Liver (tissue), 9 donors: ENCODE data around the gene GLT1D1. TPM values are rescaled to one million over a fixed set of nuclear protein-coding genes. Genes with fewer than 3 reads are reported as not detected.

ENCODE experiments used
- DNase-seq: peaks from one replicate; pipeline ENCODE4 v3.0.0-alpha.2; 2017; ENCODE audit warnings: low spot score
- H3K27ac ChIP-seq, 2 donors: one replicate each; pipeline ENCODE4 v1.7.0; 2013; ENCODE audit warnings: inconsistent platforms in 2 of 2, low read length in 2 of 2, control low read depth in 1 of 2, low read depth in 1 of 2, mild to moderate bottlenecking in 1 of 2
- H3K27me3 ChIP-seq, 4 donors: one replicate each; pipeline versions ENCODE4 v1.6.1 to v1.7.0; 2013; ENCODE audit warnings: low read length in 3 of 4, inconsistent platforms in 1 of 4, mild to moderate bottlenecking in 1 of 4, moderate library complexity in 1 of 4; ENCODE audit not compliant: control insufficient read depth in 4 of 4, insufficient read depth in 4 of 4
- H3K36me3 ChIP-seq, 4 donors: one replicate each; pipeline versions ENCODE4 v1.6.1 to v1.7.0; 2013; ENCODE audit warnings: low read length in 3 of 4, mild to moderate bottlenecking in 3 of 4, low read depth in 1 of 4, moderate library complexity in 1 of 4; ENCODE audit not compliant: control insufficient read depth in 4 of 4, insufficient read depth in 3 of 4
- H3K4me1 ChIP-seq, 4 donors: one replicate each; pipeline versions ENCODE4 v1.6.1 to v1.7.0; 2013; ENCODE audit warnings: low read length in 3 of 4, mild to moderate bottlenecking in 3 of 4, moderate library complexity in 1 of 4; ENCODE audit not compliant: control insufficient read depth in 4 of 4, insufficient read depth in 4 of 4
- H3K4me3 ChIP-seq, 3 donors: one replicate each; pipeline versions ENCODE4 v1.6.1 to v1.7.0; 2013; ENCODE audit warnings: low read length in 3 of 3, control low read depth in 1 of 3, low read depth in 1 of 3, mild to moderate bottlenecking in 1 of 3
- H3K9ac ChIP-seq, 2 donors: one replicate each; pipeline ENCODE4 v1.7.0; 2013; ENCODE audit warnings: low read length in 2 of 2, mild to moderate bottlenecking in 2 of 2, moderate library complexity in 2 of 2, control low read depth in 1 of 2, low read depth in 1 of 2
- H3K9me3 ChIP-seq, 4 donors: one replicate each; pipeline versions ENCODE4 v1.6.1 to v1.7.0; 2013; ENCODE audit warnings: low read length in 3 of 4; ENCODE audit not compliant: control insufficient read depth in 4 of 4
- EGR1 ChIP-seq, 2 donors: IDR thresholded peaks; 2 replicates each; pipeline ENCODE4 v1.6.1; 2016 to 2018; ENCODE audit warnings: antibody characterized with exemption in 2 of 2, low read depth in 2 of 2
- FOXA1 ChIP-seq: IDR thresholded peaks from 2 replicates; pipeline ENCODE4 v1.6.1; 2016; ENCODE audit warnings: antibody characterized with exemption
- FOXA2 ChIP-seq: IDR thresholded peaks from 2 replicates; pipeline ENCODE4 v1.6.1; 2016; ENCODE audit warnings: antibody characterized with exemption
- GABPA ChIP-seq, 2 donors: IDR thresholded peaks in 1 of 2; conservative IDR thresholded peaks in 1 of 2; 2 replicates each; pipeline ENCODE4 v1.6.1; 2016; ENCODE audit warnings: antibody characterized with exemption in 2 of 2, mild to moderate bottlenecking in 1 of 2, moderate library complexity in 1 of 2
- HNF4A ChIP-seq, 2 donors: conservative IDR thresholded peaks; 2 replicates each; pipeline ENCODE4 v1.6.1; 2016; ENCODE audit warnings: antibody characterized with exemption in 2 of 2, mild to moderate bottlenecking in 2 of 2
- HNF4G ChIP-seq: IDR thresholded peaks from 2 replicates; pipeline ENCODE4 v1.6.1; 2016; ENCODE audit warnings: antibody characterized with exemption
- JUND ChIP-seq, 2 donors: IDR thresholded peaks; 2 replicates each; pipeline ENCODE4 v1.6.1; 2016; ENCODE audit warnings: antibody characterized with exemption in 2 of 2
- NR2F2 ChIP-seq: IDR thresholded peaks from 2 replicates; pipeline ENCODE4 v1.6.1; 2016; ENCODE audit warnings: antibody characterized with exemption
- RAD21 ChIP-seq, 2 donors: IDR thresholded peaks; 2 replicates each; pipeline ENCODE4 v1.6.1; 2016; ENCODE audit warnings: antibody characterized with exemption in 2 of 2, mild to moderate bottlenecking in 2 of 2
- RXRA ChIP-seq, 2 donors: IDR thresholded peaks; 2 replicates each; pipeline ENCODE4 v1.6.1; 2017 to 2018; ENCODE audit warnings: antibody characterized with exemption in 2 of 2, mild to moderate bottlenecking in 1 of 2
- SP1 ChIP-seq: IDR thresholded peaks from 2 replicates; pipeline ENCODE4 v1.6.1; 2018; ENCODE audit warnings: antibody characterized with exemption, mild to moderate bottlenecking
- YY1 ChIP-seq: IDR thresholded peaks from 2 replicates; pipeline ENCODE4 v1.6.1; 2016; ENCODE audit warnings: antibody characterized with exemption, mild to moderate bottlenecking
- WGBS: extraction: QIAGEN DNeasy Blood & Tissue Kit; methylation state at CpG from one replicate; pipeline ENCODE4 v1.1.7; 2013; 5-methylcytosine and 5-hydroxymethylcytosine counted together
- polyA plus RNA-seq, 2 donors: library from polyadenylated mRNA; stranded (reverse) in 1 of 2; unstranded in 1 of 2; fragments of 200-250 nt in 1 of 2; fragments of >200 nt in 1 of 2; fragmentation: Nextera tagmentation in 1 of 2; extraction: Ambion mirVana in 1 of 2; gene quantifications; one replicate each; pipeline versions ENCODE4 v1.2.1 to v1.2.3, GENCODE V29; 2013 to 2015
- total RNA-seq, 2 donors: library from RNA; depleted of rRNA; stranded (reverse); fragments of >200 nt; gene quantifications; one replicate each; pipeline ENCODE4 v1.2.3, GENCODE V29; 2014
- TF ChIP-seq, protein P1 (sequence below): IDR thresholded peaks from 2 replicates; pipeline ENCODE4 v1.6.1; 2016; ENCODE audit warnings: antibody characterized with exemption
- TF ChIP-seq, protein P2 (sequence below): IDR thresholded peaks from 2 replicates; pipeline ENCODE4 v1.6.1; 2016; ENCODE audit warnings: antibody characterized with exemption
- TF ChIP-seq, protein P3 (sequence below): IDR thresholded peaks from 2 replicates; pipeline ENCODE4 v1.6.1; 2016; ENCODE audit warnings: antibody characterized with exemption, mild to moderate bottlenecking
- TF ChIP-seq, protein P4 (sequence below): IDR thresholded peaks from 2 replicates; pipeline ENCODE4 v1.6.1; 2016; ENCODE audit warnings: antibody characterized with exemption
- donor health status: healthy.
- donor health status: healthy.
- donor health status: healthy.
- donor health status: healthy.
- donor health status: healthy.

The GLT1D1 gene
- total and polyA plus RNA-seq, 4 donors: 10.4 to 17.7 (median 13.9) TPM

DNA sequence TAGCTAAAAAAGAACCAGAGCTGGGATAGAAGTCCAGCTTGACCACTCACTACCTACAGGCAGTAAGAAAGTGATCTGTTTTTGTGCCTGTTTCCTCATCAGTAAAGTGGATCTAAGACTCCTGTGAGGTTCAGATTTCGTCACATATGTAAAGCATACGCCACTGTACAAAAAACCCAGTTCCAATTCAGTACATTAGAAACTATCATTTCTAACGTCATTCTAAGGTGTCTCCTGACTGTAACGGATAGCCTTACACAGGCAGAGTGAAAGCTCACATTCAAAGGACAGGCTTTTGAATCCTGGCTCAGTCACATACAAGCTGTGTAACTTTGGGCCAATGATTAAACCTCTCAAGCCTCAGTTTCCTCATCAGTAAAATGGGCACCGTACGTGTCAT is 33.0 kb upstream of the GLT1D1 start:
- TF ChIP-seq HNF4A (conservative IDR thresholded peaks at IDR 0.05) (no peak), HNF4G (no peak), RXRA (IDR thresholded peaks at IDR 0.05) (no peak), NR2F2 (no peak), YY1 (no peak), EGR1 (IDR thresholded peaks at IDR 0.05; ENCODE audit: low read depth in 2 of 2) (no peak), FOXA2 (no peak), JUND (IDR thresholded peaks at IDR 0.05) (no peak)
- TF ChIP-seq, protein P1, sequence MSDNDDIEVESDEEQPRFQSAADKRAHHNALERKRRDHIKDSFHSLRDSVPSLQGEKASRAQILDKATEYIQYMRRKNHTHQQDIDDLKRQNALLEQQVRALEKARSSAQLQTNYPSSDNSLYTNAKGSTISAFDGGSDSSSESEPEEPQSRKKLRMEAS: no peak
- TF ChIP-seq, protein P2, sequence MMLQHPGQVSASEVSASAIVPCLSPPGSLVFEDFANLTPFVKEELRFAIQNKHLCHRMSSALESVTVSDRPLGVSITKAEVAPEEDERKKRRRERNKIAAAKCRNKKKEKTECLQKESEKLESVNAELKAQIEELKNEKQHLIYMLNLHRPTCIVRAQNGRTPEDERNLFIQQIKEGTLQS: no peak
- TF ChIP-seq, protein P3, sequence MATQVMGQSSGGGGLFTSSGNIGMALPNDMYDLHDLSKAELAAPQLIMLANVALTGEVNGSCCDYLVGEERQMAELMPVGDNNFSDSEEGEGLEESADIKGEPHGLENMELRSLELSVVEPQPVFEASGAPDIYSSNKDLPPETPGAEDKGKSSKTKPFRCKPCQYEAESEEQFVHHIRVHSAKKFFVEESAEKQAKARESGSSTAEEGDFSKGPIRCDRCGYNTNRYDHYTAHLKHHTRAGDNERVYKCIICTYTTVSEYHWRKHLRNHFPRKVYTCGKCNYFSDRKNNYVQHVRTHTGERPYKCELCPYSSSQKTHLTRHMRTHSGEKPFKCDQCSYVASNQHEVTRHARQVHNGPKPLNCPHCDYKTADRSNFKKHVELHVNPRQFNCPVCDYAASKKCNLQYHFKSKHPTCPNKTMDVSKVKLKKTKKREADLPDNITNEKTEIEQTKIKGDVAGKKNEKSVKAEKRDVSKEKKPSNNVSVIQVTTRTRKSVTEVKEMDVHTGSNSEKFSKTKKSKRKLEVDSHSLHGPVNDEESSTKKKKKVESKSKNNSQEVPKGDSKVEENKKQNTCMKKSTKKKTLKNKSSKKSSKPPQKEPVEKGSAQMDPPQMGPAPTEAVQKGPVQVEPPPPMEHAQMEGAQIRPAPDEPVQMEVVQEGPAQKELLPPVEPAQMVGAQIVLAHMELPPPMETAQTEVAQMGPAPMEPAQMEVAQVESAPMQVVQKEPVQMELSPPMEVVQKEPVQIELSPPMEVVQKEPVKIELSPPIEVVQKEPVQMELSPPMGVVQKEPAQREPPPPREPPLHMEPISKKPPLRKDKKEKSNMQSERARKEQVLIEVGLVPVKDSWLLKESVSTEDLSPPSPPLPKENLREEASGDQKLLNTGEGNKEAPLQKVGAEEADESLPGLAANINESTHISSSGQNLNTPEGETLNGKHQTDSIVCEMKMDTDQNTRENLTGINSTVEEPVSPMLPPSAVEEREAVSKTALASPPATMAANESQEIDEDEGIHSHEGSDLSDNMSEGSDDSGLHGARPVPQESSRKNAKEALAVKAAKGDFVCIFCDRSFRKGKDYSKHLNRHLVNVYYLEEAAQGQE: no peak
- Histone ChIP-seq H3K9me3 (no peaks in the 10 kb centered on the region), H3K27ac (peak overlapping the region; percentile 63 to 98), H3K9ac (no peak overlapping the region), H3K4me3 (no peak overlapping the region), H3K36me3 (peaks cover 0 to 2% (median 0%) of the 10 kb centered on the region in 4 donors), H3K4me1 (peaks cover 3 to 34% (median 14%) of the 10 kb centered on the region in 4 donors), H3K27me3 (no peaks in the 10 kb centered on the region)
- WGBS: 93% methylated on average over 6 of the region's 6 CpGs
- no peak for DNase-seq

DNA sequence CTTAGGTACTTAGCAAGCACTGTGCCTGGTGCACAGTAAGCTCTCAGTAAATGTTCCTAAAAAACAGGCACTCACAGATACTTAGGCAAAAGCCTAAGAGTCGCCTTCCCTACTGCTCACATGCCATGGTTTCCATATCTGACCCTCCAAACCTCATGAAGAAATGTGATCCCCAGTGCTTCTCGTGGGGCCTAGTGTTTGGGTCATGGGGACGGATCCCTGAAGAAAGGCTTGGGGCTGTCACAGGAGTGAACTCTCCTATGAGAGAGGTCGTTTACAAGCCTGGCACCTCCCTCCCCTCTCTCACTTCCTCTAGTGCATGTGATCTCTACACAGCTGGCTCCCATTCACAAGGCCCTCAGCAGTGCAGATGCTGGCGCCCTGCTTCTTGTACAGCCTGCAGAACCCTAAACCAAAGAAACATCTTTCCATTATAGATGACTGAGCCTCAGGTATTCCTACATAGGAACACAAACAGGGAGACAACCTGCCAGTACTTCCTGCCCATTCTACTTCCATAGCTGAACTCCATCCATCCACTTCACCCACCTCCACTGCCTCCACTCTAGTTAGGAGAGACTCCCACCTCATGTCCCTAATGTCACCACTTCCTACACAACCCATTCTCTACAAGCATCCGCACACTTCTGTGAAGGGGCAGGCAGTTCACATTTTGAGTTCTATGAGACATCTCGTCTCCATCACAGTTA is 32.4 kb upstream of the GLT1D1 start:
- peaks cover 0 to 2% (median 0%) of the 10 kb centered on the region in 4 donors for H3K36me3 ChIP-seq
- peaks cover 3 to 34% (median 14%) of the 10 kb centered on the region in 4 donors for H3K4me1 ChIP-seq
- H3K9me3 ChIP-seq: no peaks in the 10 kb centered on the region
- H3K4me3 ChIP-seq: no peak overlapping the region
- DNase-seq: no peak
- H3K27me3 ChIP-seq: no peaks in the 10 kb centered on the region
- no peak for TF ChIP-seq JUND (IDR thresholded peaks at IDR 0.05)
- no peak for TF ChIP-seq RAD21 (IDR thresholded peaks at IDR 0.05)
- no peak for TF ChIP-seq FOXA1
- no peak for TF ChIP-seq NR2F2
- no peak for TF ChIP-seq YY1
- TF ChIP-seq, protein P1: no peak
- TF ChIP-seq GABPA (IDR thresholded peaks at IDR 0.05 in 1 of 2, conservative IDR thresholded peaks at IDR 0.05 in 1 of 2): no peak
- TF ChIP-seq HNF4G: no peak
- TF ChIP-seq, protein P4, sequence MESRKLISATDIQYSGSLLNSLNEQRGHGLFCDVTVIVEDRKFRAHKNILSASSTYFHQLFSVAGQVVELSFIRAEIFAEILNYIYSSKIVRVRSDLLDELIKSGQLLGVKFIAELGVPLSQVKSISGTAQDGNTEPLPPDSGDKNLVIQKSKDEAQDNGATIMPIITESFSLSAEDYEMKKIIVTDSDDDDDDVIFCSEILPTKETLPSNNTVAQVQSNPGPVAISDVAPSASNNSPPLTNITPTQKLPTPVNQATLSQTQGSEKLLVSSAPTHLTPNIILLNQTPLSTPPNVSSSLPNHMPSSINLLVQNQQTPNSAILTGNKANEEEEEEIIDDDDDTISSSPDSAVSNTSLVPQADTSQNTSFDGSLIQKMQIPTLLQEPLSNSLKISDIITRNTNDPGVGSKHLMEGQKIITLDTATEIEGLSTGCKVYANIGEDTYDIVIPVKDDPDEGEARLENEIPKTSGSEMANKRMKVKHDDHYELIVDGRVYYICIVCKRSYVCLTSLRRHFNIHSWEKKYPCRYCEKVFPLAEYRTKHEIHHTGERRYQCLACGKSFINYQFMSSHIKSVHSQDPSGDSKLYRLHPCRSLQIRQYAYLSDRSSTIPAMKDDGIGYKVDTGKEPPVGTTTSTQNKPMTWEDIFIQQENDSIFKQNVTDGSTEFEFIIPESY: no peak
- TF ChIP-seq HNF4A (conservative IDR thresholded peaks at IDR 0.05): no peak
- TF ChIP-seq, protein P2: no peak
- no peak for TF ChIP-seq SP1
- no peak overlapping the region for H3K9ac ChIP-seq
- 76% methylated on average over 7 of the region's 7 CpGs for WGBS
- peak overlapping the region; percentile 63 to 98 for H3K27ac ChIP-seq
